ENCODE measurements around the gene FYB1.

DNA sequence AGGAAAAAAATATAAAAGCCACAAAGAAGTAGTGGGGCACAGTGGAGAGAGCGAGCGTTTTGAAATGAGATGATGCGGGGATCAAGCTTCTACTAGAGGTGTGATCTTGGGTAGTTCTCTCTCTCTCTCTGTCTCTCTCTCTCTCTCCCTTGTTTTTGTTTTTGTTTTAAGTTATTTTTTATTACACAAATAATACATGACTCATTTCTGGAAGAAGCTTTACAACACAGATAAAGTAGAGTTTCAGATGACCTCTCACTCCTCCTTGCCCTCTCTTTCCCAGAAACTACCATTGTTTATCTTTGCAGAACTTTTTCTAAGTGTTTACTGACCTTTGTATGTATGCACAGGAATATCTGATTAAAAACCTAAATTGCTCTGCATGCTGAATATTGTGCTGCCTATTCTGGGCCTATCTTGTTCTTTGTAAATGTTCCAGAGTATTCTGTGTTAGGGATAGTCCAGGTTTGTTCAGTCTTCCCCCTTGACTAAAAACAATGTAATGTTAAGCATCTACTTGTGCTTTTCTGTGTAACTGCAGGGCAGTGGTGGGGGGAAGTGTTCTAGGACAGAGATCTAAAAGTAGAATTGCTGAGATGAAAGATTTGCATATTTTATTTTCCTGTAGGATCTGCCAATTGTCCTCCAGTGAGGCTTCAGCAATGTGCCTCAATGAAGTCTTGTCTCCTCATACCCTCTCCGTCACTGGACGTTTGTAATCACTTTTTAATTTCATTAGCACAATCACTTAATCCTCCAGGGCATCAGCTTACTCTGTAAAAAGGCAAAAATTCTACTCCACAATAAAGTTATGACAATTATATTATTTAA lies 52.0 kb downstream of the FYB1 start:
- TF ChIP-seq CTCF (conservative IDR thresholded peaks at IDR 0.05; ENCODE audit: low read depth, low read length) = no peak
- no peak for TF ChIP-seq EZH2 (IDR thresholded peaks at IDR 0.05; ENCODE audit: borderline replicate concordance, low read depth, low read length, poor library complexity, severe bottlenecking)

Data from A673 (cell line).